K562 (cell line): ENCODE data around the gene PHLDB1. TPM values are rescaled to one million over a fixed set of nuclear protein-coding genes. Genes with fewer than 3 reads are reported as not detected.

Experiments used
- NFYB ChIP-seq: IDR thresholded peaks from 2 replicates; pipeline ENCODE4 v1.6.1; 2011; ENCODE audit warnings: mild to moderate bottlenecking, moderate library complexity; ENCODE audit not compliant: insufficient read length; ENCODE audit errors: extremely low read depth
- ZNF407 ChIP-seq: fragments of 450-650 bp; IDR thresholded peaks from 2 replicates; pipeline ENCODE4 v1.6.1; 2016; ENCODE audit warnings: low read depth
- polyA plus RNA-seq, 8 experiments: library from polyadenylated mRNA; depleted of rRNA in 4 of 8; stranded (reverse) in 5 of 8; unstranded in 3 of 8; fragments of >200 nt; fragmentation: Nextera tagmentation in 2 of 8; fragmentation: Illumina TruSeq in 1 of 8; extraction: Ambion mirVana in 2 of 8; extraction: Trizol in 1 of 8; gene quantifications; 2 replicates each; pipeline versions ENCODE4 v1.2.1 to v1.2.3, GENCODE V29; 2011 to 2014; ENCODE audit warnings: inconsistent platforms in 1 of 8, missing spikeins in 1 of 8
- total RNA-seq, 7 experiments: library from RNA; depleted of rRNA in 6 of 7; stranded (reverse); fragments of >200 nt in 6 of 7; fragmentation: Illumina TruSeq in 2 of 7; extraction: Trizol in 2 of 7; gene quantifications; 2 replicates each; pipeline versions ENCODE4 v1.2.1 to v1.2.3, GENCODE V29; 2011 to 2021; ENCODE audit warnings: low replicate concordance in 1 of 7

Gene PHLDB1
- total and polyA plus RNA-seq, 9 of the 15 experiments (the other 6 are each of a cell fraction or from before 2014, with no cell fraction given): 2.0 to 28.7 (median 16.2) TPM

- TF ChIP-seq ZNF407 (no peak), NFYB (no peak)
These were observed 22.6 kb downstream of the PHLDB1 start (continued) for GRCh38 chr11:118629761-118630661.
